ENCODE measurements around the gene TBC1D23.

DNA sequence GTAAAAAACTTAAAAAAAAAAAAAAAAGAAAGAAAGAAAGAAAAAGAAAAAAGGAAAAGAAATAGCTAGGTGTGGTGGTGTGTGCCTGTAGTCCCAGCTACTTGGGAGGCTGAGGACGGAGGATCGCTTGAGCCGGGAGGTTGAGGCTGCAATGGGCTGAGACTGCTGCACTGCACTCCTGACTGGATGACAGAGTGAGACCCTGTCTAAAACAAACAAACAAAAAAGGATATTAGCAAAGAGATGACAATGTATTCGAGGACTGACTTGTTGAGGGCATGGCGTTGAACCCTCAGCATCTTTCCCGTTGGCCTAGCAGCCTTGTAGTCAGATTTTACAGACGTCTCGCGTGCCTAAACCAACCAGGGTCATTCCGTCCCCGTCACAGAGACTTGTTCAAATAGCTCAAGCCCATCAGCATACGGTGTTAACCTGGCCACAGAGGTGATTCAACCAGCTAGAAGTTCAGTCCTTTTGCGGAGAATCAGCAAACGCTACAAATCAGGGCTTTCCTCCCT, 73.2 kb downstream of the TBC1D23 start:
- TF ChIP-seq, protein P1, sequence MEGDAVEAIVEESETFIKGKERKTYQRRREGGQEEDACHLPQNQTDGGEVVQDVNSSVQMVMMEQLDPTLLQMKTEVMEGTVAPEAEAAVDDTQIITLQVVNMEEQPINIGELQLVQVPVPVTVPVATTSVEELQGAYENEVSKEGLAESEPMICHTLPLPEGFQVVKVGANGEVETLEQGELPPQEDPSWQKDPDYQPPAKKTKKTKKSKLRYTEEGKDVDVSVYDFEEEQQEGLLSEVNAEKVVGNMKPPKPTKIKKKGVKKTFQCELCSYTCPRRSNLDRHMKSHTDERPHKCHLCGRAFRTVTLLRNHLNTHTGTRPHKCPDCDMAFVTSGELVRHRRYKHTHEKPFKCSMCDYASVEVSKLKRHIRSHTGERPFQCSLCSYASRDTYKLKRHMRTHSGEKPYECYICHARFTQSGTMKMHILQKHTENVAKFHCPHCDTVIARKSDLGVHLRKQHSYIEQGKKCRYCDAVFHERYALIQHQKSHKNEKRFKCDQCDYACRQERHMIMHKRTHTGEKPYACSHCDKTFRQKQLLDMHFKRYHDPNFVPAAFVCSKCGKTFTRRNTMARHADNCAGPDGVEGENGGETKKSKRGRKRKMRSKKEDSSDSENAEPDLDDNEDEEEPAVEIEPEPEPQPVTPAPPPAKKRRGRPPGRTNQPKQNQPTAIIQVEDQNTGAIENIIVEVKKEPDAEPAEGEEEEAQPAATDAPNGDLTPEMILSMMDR (IDR thresholded peaks at IDR 0.05): no peak
- TF ChIP-seq ZFX (IDR thresholded peaks at IDR 0.05; ENCODE audit: borderline replicate concordance): no peak
